ENCODE measurements around the gene EVC2. TPM values are rescaled to one million over a fixed set of nuclear protein-coding genes. Genes with fewer than 3 reads are reported as not detected.

EVC2 gene
- total and polyA plus RNA-seq, 2 of the 13 experiments (the other 11 are each of a cell fraction or from before 2014, with no cell fraction given), result not detected

DNA sequence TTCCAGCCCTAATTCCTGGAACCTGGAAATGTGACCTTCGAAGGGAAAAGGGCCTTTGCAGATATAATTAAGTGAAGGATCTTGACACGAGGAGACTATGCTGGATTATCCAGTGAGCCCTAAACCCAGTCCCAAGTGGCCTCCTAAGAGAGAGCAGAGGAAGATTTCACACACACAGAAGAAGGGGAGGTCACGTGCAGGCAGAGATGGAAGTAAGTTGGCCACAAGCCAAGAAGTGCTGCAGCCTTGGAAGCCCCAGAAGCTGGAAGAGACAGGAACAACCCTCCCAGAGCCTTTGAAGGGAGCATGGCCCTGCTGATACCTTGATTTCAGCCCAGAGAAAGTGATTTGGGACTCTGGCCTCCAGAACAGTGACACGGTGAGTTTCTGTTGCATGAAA is 51.9 kb downstream of the EVC2 start:
- Histone ChIP-seq H3K4me1 (ENCODE audit: insufficient read depth, low read length) (no peaks in the 10 kb centered on the region), H2AFZ (ENCODE audit: low read length) (no peak overlapping the region), H3K4me2 (ENCODE audit: low read depth, low read length) (no peak overlapping the region), H3K9ac (ENCODE audit: insufficient read depth, low read depth, low read length) (no peak overlapping the region), H3K9me3 (ENCODE audit: low read length) (no peaks in the 10 kb centered on the region), H4K20me1 (ENCODE audit: insufficient read depth, low read length) (no peaks in the 10 kb centered on the region), H3K36me3 (replicated peaks in 1 of 2; ENCODE audit: control insufficient read depth in 1 of 2, insufficient read depth in 2 of 2, low read length in 2 of 2) (no peaks in the 10 kb centered on the region), H3K79me2 (ENCODE audit: insufficient read depth, low read length) (no peaks in the 10 kb centered on the region), H3K4me3 (replicated peaks in 1 of 3; ENCODE audit: insufficient read depth in 1 of 3, low read depth in 2 of 3, low read length in 3 of 3) (no peak overlapping the region), H3K27ac (ENCODE audit: extremely low read length, insufficient read depth, low read length) (no peak overlapping the region), H3K27me3 (ENCODE audit: control insufficient read depth in 1 of 2, insufficient read depth in 2 of 2, low read length in 2 of 2) (peaks cover 2 to 4% of the 10 kb centered on the region in 2 experiments; a peak in 1 of 5 replicates)
- in situ Hi-C loops (cut with HindIII; ENCODE audit: extremely low pct_ligation_motif_present, low pct_unique_long_range_greater_than_20kb) (no loop called here), intact Hi-C loops (cut with micrococcal nuclease; ENCODE audit: unreplicated experiment) (no loop called here)
- no peak for DNase-seq (ENCODE audit: low spot score)
- no TSS peak for BruUV-seq (replicated peaks)
- no peak for ATAC-seq
- 19% methylated on average over 3 of the region's 4 CpGs for WGBS (ENCODE audit: low lambda C conversion rate)
- ChIA-PET CTCF (ENCODE audit: low intra/inter-chr PET ratio, low total read pairs) (no interaction called here), POLR2A (no interaction called here)
- no peak for FAIRE-seq
- TF ChIP-seq PCBP1 (IDR thresholded peaks at IDR 0.05; ENCODE audit: borderline replicate concordance, low read depth, low read length) (no peak), ZNF510 (CRISPR knock-in tag; IDR thresholded peaks at IDR 0.05; ENCODE audit: low read depth) (no peak), POLR2AphosphoS5 (IDR thresholded peaks at IDR 0.05; ENCODE audit: low read depth, low read length) (no peak), BRD4 (CRISPR knock-in tag; IDR thresholded peaks at IDR 0.05) (no peak), ZMAT3 (CRISPR knock-in tag; conservative IDR thresholded peaks at IDR 0.05) (no peak), RBAK (CRISPR knock-in tag; IDR thresholded peaks at IDR 0.05) (no peak), FOXK1 (CRISPR knock-in tag; IDR thresholded peaks at IDR 0.05; ENCODE audit: borderline replicate concordance, low read depth) (no peak), SOX5 (CRISPR knock-in tag; IDR thresholded peaks at IDR 0.05; ENCODE audit: borderline replicate concordance) (no peak)

DNA sequence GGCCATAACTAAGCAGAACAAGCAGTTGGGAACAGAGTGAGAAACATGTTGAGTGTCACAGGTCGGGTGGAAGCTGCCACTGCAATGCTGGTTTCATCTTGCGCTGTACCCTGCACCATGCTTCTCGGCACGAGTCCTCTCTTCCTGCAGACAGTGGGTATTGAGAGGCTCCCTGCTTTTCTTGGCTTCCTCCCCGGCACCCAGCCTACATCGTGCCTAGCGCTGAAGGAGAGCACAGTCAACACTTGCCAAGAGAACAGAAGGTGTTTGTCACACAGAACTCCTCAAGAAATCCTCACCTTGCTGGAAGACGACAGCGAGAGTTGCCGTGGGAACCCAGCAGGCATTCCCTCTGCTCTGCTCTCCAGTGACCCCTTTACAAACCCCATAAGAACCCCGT is 53.6 kb downstream of the EVC2 start:
- H3K4me3 ChIP-seq (replicated peaks in 1 of 3; ENCODE audit: insufficient read depth in 1 of 3, low read depth in 2 of 3, low read length in 3 of 3), result no peak overlapping the region
- POLR2A ChIA-PET, result no interaction called here
- no peak for ATAC-seq
- no peaks in the 10 kb centered on the region for H3K36me3 ChIP-seq (replicated peaks in 1 of 2; ENCODE audit: control insufficient read depth in 1 of 2, insufficient read depth in 2 of 2, low read length in 2 of 2)
- peaks cover 3 to 4% of the 10 kb centered on the region in 2 experiments; a peak in 1 of 5 replicates for H3K27me3 ChIP-seq (ENCODE audit: control insufficient read depth in 1 of 2, insufficient read depth in 2 of 2, low read length in 2 of 2)
- DNase-seq (ENCODE audit: low spot score), result no peak
- no peak overlapping the region for H3K9ac ChIP-seq (ENCODE audit: insufficient read depth, low read depth, low read length)
- no peaks in the 10 kb centered on the region for H4K20me1 ChIP-seq (ENCODE audit: insufficient read depth, low read length)
- no peaks in the 10 kb centered on the region for H3K79me2 ChIP-seq (ENCODE audit: insufficient read depth, low read length)
- no peaks in the 10 kb centered on the region for H3K9me3 ChIP-seq (ENCODE audit: low read length)
- in situ Hi-C loops (cut with HindIII; ENCODE audit: extremely low pct_ligation_motif_present, low pct_unique_long_range_greater_than_20kb), result no loop called here
- no peak overlapping the region for H2AFZ ChIP-seq (ENCODE audit: low read length)
- CTCF ChIA-PET (ENCODE audit: low intra/inter-chr PET ratio, low total read pairs), result no interaction called here
- no TSS peak for BruUV-seq (replicated peaks)
- H3K4me2 ChIP-seq (ENCODE audit: low read depth, low read length), result no peak overlapping the region
- no peak for TF ChIP-seq ZNF296 (CRISPR knock-in tag; conservative IDR thresholded peaks at IDR 0.05)
- no peak for TF ChIP-seq ZNF317 (CRISPR knock-in tag; IDR thresholded peaks at IDR 0.05)
- no peak for TF ChIP-seq SRSF4 (IDR thresholded peaks at IDR 0.05; ENCODE audit: low read depth, low read length, poor library complexity, severe bottlenecking)
- no peak for TF ChIP-seq ZBTB8A (CRISPR knock-in tag; IDR thresholded peaks at IDR 0.05; ENCODE audit: borderline replicate concordance, low read depth)
- no peak overlapping the region for H3K27ac ChIP-seq (ENCODE audit: extremely low read length, insufficient read depth, low read length)
- H3K4me1 ChIP-seq (ENCODE audit: insufficient read depth, low read length), result no peaks in the 10 kb centered on the region
- FAIRE-seq, result no peak
- intact Hi-C loops (cut with micrococcal nuclease; ENCODE audit: unreplicated experiment), result no loop called here
- WGBS (ENCODE audit: low lambda C conversion rate), result 68% methylated on average over 8 of the region's 11 CpGs
